Esophagus mucosa (tissue), 1 donor: ENCODE data around the gene ZSWIM3. TPM values are rescaled to one million over a fixed set of nuclear protein-coding genes. Genes with fewer than 3 reads are reported as not detected.
A peak's percentile ranks its signal among the peaks of the same experiment; 100 is the strongest.

Experiments
- ATAC-seq: fragments of 200-7000 bp; cut with Tn5 transposase; one replicate; pipeline ENCODE4 v1.9.1; 2020
- total RNA-seq: library from RNA; stranded (reverse); gene quantifications from one replicate; pipeline ENCODE4 v1.2.4, GENCODE V29; 2023
- donor health status: DM: yes; HTN: yes; CAD: no.

The ZSWIM3 gene
- total RNA-seq, 1 donor from 2014 or later, result 1.4 TPM

GRCh38 chr20:45833030-45833882 lies 24.2 kb upstream of the ZSWIM3 start, which contains the start of gene SNX21:
Gene SNX21 (plus strand): TSS chr20:45833799. CDS start chr20:45833920, 121 bp downstream.
- peak; percentile 73 for ATAC-seq

DNA sequence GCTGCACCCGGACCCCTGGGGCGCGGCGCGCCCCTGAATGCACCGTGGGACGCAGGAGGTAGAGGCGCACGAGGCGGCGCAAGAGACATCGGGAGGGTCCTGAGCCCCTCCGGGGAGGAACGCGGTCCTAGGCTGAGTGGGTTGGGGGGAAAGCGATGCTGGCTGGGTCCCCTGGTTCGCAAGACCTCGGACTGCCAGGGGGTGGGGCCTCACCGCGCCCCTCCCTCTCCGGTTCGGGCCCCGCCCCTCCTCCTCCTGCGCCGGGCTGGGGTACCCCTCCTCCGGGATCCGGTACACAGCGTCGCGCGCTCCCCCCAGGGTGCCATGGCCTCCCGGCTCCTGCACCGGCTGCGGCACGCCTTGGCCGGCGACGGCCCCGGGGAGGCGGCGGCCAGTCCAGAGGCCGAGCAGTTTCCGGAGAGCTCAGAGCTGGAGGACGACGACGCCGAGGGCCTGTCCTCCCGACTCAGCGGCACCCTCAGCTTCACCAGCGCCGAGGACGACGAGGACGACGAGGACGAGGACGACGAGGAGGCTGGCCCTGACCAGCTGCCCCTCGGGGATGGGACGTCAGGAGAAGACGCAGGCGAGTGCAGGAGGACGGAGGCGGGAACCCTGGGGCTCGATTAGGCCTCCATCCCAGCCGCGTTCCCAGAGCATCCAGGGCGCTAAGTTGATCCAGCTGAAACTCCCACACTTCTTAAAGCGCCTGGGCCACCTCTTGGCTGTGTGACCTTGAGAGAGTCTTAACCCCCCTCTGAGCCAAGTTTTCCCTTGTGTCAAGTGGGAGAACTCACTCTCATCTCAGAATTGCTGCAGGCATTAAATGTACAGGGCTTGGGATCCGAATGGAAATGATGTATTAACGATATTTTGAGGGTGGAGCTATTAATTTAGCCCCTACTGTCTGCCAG lies 23.3 kb upstream of the ZSWIM3 start:
- peak; percentile 69 for ATAC-seq

GRCh38 chr20:45834797-45835161 lies 22.6 kb upstream of the ZSWIM3 start:
- ATAC-seq, result no peak

GRCh38 chr20:45835329-45835765 lies 22.1 kb upstream of the ZSWIM3 start:
- ATAC-seq, result no peak

- peak; percentile 49 for ATAC-seq
These were observed 21.6 kb upstream of the ZSWIM3 start for GRCh38 chr20:45835825-45836224.

GRCh38 chr20:45836841-45837240 lies 20.6 kb upstream of the ZSWIM3 start:
- ATAC-seq, result no peak

GRCh38 chr20:45840700-45841198 lies 16.7 kb upstream of the ZSWIM3 start:
- peak; percentile 8 for ATAC-seq

GRCh38 chr20:45841407-45842129 lies 15.8 kb upstream of the ZSWIM3 start:
- no peak for ATAC-seq

DNA sequence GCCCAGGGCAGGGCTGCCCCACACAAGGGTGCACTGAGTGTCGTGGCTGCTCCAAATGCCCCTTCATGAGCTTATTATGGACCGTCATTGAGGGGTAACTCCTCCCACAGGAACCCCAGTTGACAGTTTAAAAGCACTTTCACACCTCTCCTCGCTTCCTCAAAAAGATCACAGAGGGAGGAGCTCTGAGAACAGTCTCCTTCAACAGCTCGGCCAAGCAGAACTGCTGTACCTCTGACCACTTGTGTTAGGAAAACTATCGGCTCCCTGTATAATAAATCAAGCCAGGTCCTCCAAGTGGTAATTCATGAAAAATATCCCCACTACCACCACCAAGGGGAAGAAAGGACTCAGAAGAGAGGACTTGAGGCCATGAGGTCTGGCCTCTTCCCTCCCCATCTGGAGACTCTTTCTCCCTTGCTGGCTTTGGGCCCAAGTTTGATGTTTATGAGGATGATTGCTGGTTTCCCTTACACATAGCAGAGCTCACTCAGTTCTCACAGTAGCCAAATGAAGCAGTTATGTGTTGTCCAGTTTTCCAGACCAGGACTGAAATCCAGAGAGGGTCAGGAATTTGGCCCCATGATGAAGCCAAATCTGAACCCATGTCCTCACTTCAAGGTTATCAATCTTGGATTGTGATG lies 15.1 kb upstream of the ZSWIM3 start:
- ATAC-seq, result no peak

DNA sequence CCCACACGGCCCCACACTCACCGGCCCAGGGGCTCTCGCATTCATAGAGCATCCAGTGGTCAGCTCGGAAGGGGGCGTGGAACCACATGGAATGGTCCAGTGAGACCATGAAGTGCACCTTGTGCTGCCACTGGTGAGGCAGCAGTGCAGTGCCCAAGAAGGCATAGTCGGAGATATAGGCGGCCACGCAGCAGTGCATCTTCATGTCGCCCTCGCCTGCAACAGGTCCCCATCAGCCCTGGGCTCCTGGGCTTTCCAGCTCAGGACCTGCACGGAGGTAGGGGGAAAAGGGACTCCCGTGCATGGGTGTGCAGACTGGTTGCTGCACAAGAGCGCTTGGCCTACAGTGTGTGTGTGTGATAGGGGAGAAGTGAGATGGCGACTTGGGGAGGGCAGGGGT lies 13.9 kb upstream of the ZSWIM3 start:
- no peak for ATAC-seq

DNA sequence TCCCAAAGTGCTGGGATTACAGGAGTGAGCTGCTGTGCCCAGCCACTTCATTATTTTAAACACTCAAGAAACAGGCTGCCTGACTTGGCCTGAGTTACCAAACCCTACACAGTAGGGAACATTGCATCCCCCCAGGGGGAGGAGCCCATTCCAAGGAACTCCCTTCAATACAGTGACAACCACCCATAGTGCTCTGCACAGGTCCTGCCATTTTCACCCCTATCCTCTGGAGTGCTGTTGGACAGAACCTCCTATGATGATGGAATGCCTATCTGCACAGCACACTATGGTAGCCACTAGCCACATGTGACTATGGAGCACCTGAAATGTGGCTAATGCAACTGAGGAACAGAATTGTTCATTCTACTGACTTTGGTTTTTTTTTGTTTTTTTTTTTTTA lies 12.0 kb upstream of the ZSWIM3 start:
- ATAC-seq, result no peak

DNA sequence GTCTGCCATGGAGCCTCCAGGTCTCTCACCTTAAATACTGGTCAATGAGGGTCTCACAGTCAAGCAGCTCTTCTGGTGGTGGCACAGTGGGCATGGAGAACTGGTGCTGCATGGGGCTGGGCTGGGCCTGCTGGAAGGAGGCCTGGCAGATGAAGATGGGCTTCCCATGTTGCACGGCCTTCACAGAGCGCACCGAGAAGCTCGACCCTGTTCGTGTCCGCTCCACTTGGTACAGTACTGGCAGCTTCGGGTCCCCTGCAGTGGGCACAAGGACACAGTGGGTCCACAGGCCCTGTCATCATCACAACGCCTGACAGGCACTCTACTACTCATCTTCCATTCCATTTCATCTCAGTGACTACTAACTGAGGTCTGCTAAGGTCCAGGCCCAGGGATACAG lies 9.0 kb upstream of the ZSWIM3 start:
- no peak for ATAC-seq

- no peak for ATAC-seq
These were observed 8.3 kb upstream of the ZSWIM3 start for GRCh38 chr20:45848969-45849582.

- ATAC-seq, result no peak
These were observed 7.2 kb upstream of the ZSWIM3 start for GRCh38 chr20:45850238-45850637.

- ATAC-seq, result no peak
These were observed 6.5 kb upstream of the ZSWIM3 start for GRCh38 chr20:45850926-45851325.

DNA sequence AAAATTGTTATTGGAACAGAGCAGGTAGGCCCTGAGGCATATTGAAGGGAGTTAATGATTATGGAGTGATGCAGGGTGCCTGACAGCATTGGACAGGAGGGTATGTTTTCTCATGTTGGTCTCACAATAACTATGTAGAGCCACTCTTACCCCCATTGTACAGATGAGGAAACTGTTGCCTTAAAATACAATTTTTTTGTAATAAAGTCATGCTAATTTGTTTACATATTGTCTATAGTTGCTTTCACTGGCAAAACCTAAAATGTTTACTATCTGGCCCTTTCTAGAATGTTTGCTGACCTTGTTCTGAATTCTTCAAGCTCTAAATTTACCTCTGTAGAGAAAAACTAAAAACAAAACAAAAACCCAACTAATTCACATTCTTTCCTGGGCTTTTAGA lies 5.9 kb upstream of the ZSWIM3 start:
- no peak for ATAC-seq

GRCh38 chr20:45852326-45852725 lies 5.1 kb upstream of the ZSWIM3 start:
- ATAC-seq, result no peak

DNA sequence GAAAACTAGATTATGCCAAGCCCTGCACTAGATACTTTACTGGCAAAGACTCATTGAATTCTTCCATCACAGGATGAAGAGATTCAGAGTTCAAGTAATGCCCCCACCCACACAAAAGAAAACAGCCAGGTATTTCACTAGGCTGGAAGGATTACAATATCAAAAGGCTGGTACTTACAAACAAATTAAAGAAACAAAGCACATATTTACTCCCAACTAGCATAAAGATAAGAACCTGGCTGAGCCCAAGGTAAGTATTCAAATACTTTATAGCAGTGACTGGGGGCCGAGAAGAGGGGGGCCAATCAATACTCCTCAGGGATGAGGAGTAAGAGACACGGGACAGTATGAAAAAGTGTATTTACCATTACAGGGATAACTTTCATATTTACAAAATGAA lies 3.9 kb upstream of the ZSWIM3 start:
- no peak for ATAC-seq

- no peak for ATAC-seq
These were observed 435 bp downstream of the ZSWIM3 start for GRCh38 chr20:45857882-45858216.

DNA sequence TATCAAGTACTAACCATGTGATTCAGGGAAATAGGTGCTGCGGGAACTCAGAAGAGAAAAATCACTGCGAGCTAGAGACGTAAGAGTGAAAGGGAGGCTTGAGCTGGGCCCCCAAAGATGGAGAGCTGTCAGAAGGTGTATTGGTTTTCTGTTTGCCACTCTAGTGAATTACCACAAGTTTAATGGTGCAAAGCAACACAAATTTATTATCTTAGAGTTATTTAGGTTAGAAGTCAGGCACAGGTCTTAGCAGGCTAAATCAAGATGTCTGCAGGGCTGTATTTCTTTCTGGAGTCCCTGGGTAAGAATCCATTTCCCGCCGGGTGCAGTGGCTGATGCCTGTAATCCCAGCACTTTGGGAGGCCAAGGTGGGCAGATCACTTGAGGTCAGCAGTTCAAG lies 2.5 kb downstream of the ZSWIM3 start:
- no peak for ATAC-seq

DNA sequence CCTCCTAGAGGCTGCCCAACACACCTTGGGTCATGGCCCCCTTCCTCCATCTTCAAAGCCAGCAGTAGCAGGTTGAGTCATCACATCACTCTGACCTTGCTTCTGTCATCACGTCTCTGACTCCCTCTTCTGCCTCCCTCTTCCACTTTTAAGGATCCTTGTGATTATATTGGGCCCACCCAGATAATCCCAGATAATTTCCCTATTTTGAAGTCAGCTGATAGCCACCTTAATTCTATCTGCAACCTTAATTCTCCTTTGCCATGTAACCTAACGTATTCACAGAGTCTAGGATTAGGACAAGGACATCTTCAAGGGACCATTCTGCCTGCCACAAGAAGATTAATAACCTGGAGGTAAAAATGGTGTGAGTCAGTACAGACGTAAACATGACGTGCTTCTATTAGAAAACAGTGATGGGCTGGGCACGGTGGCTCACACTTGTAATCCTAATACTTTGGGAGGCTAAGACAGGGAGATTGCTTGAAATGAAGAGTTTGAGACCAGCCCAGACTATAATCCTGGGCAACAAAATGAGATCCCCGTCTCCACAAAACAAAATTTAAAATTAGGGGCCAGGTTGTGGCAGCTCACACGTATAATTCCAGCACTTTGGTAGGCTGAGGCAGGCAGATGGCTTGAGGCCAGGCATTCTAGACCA lies 3.3 kb downstream of the ZSWIM3 start:
- ATAC-seq, result no peak
